A673 (cell line): ENCODE data around the gene AGAP1.

Experiments
- EZH2 ChIP-seq: fragments of 200-600 bp; sonication (generic); IDR thresholded peaks from 2 replicates; pipeline ENCODE4 v1.6.1; 2017; ENCODE audit warnings: borderline replicate concordance, low read depth, mild to moderate bottlenecking, mixed read lengths, antibody characterized with exemption, low read length; ENCODE audit not compliant: poor library complexity, severe bottlenecking
- TF ChIP-seq, protein P1 (sequence below): fragments of 300-800, 200-600 bp; sonication (generic); conservative IDR thresholded peaks from 2 replicates; pipeline ENCODE4 v1.5.1; 2017; ENCODE audit warnings: low read depth, mild to moderate bottlenecking, antibody characterized with exemption, low read length, moderate library complexity, mixed read lengths

- TF ChIP-seq EZH2, result no peak
- TF ChIP-seq, protein P1, sequence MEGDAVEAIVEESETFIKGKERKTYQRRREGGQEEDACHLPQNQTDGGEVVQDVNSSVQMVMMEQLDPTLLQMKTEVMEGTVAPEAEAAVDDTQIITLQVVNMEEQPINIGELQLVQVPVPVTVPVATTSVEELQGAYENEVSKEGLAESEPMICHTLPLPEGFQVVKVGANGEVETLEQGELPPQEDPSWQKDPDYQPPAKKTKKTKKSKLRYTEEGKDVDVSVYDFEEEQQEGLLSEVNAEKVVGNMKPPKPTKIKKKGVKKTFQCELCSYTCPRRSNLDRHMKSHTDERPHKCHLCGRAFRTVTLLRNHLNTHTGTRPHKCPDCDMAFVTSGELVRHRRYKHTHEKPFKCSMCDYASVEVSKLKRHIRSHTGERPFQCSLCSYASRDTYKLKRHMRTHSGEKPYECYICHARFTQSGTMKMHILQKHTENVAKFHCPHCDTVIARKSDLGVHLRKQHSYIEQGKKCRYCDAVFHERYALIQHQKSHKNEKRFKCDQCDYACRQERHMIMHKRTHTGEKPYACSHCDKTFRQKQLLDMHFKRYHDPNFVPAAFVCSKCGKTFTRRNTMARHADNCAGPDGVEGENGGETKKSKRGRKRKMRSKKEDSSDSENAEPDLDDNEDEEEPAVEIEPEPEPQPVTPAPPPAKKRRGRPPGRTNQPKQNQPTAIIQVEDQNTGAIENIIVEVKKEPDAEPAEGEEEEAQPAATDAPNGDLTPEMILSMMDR, result no peak
Measured at GRCh38 chr2:236081171-236081570, 587.3 kb downstream of the AGAP1 start.
